Upper lobe of right lung (tissue), 1 donor: Measurements from ENCODE around the gene NME3. TPM values are rescaled to one million over a fixed set of nuclear protein-coding genes. Genes with fewer than 3 reads are reported as not detected.

ENCODE experiments used
- ATAC-seq: fragments of 200-7000 bp; cut with Tn5 transposase; one replicate; pipeline ENCODE4 v1.9.1; 2020; ENCODE audit warnings: mild to moderate bottlenecking, moderate library complexity
- DNase-seq: peaks from one replicate; pipeline ENCODE4 v3.0.0-alpha.2; 2020
- H3K27ac ChIP-seq: fragments of 200-600 bp; one replicate; pipeline ENCODE4 v1.8.0; 2022
- H3K27me3 ChIP-seq: fragments of 200-600 bp; one replicate; pipeline ENCODE4 v1.8.0; 2022; ENCODE audit warnings: mild to moderate bottlenecking
- H3K36me3 ChIP-seq: fragments of 200-600 bp; one replicate; pipeline ENCODE4 v1.8.0; 2022
- H3K4me1 ChIP-seq: fragments of 200-600 bp; one replicate; pipeline ENCODE4 v1.8.0; 2022
- H3K4me3 ChIP-seq: fragments of 200-600 bp; one replicate; pipeline ENCODE4 v1.8.0; 2022; ENCODE audit warnings: mild to moderate bottlenecking
- H3K9me3 ChIP-seq: fragments of 200-600 bp; one replicate; pipeline ENCODE4 v1.8.0; 2022
- CTCF ChIP-seq: fragments of 200-600 bp; IDR thresholded peaks from one replicate; pipeline ENCODE4 v1.8.0; 2022; ENCODE audit warnings: antibody characterized with exemption
- intact Hi-C: fragments of 100-400 bp; cut with DNase I; formaldehyde crosslinking; loops from one replicate; pipeline ENCODE4 v1.11.0; 2022
- total RNA-seq: library from RNA; stranded (reverse); fragmentation: NEBNext Ultra II Directional; extraction: Animal tissue kit (Norgen Biotek cat#: 25700); gene quantifications from one replicate; pipeline ENCODE4 v1.2.1, GENCODE V29; 2021
- donor health status: DM: no; HTN: yes; CAD: no; lungs with severe emphysema.

NME3 gene
- total RNA-seq, 1 donor from 2014 or later, result 67.2 TPM

GRCh38 chr16:1777375-1778199 lies 6.2 kb upstream of the NME3 start:
- H3K4me1 ChIP-seq, result peaks cover 22% of the 10 kb centered on the region
- H3K27ac ChIP-seq, result no peak overlapping the region
- no peaks in the 10 kb centered on the region for H3K9me3 ChIP-seq
- ATAC-seq (no peak), DNase-seq (no peak)
- H3K36me3 ChIP-seq, result peaks cover 32% of the 10 kb centered on the region
- no peak for TF ChIP-seq CTCF
- intact Hi-C loops, result no loop called here
- no peak overlapping the region for H3K4me3 ChIP-seq
- H3K27me3 ChIP-seq, result no peaks in the 10 kb centered on the region

- TF ChIP-seq CTCF, result no peak
- Histone ChIP-seq H3K4me1 (peaks cover 25% of the 10 kb centered on the region), H3K9me3 (no peaks in the 10 kb centered on the region), H3K27ac (no peak overlapping the region), H3K27me3 (no peaks in the 10 kb centered on the region), H3K36me3 (peaks cover 32% of the 10 kb centered on the region), H3K4me3 (no peak overlapping the region)
- DNase-seq (no peak), ATAC-seq (no peak)
- intact Hi-C loops, result no loop called here
Observed at GRCh38 chr16:1776991-1777374, 5.6 kb upstream of the NME3 start.

- ATAC-seq (no peak), DNase-seq (no peak)
- Histone ChIP-seq H3K4me1 (peaks cover 28% of the 10 kb centered on the region), H3K4me3 (no peak overlapping the region), H3K27me3 (no peaks in the 10 kb centered on the region), H3K9me3 (no peaks in the 10 kb centered on the region), H3K36me3 (peaks cover 32% of the 10 kb centered on the region), H3K27ac (no peak overlapping the region)
- TF ChIP-seq CTCF, result no peak
- intact Hi-C loops, result no loop called here
Observed at GRCh38 chr16:1776672-1776955, 5.3 kb upstream of the NME3 start.

GRCh38 chr16:1775846-1776671 lies 4.7 kb upstream of the NME3 start:
- H3K27ac ChIP-seq, result no peak overlapping the region
- H3K27me3 ChIP-seq, result no peaks in the 10 kb centered on the region
- no peak for TF ChIP-seq CTCF
- ATAC-seq (no peak), DNase-seq (no peak)
- intact Hi-C loops, result no loop called here
- H3K9me3 ChIP-seq, result no peaks in the 10 kb centered on the region
- H3K36me3 ChIP-seq, result peaks cover 32% of the 10 kb centered on the region
- no peak overlapping the region for H3K4me3 ChIP-seq
- H3K4me1 ChIP-seq, result peaks cover 22% of the 10 kb centered on the region

GRCh38 chr16:1775006-1775845 lies 3.9 kb upstream of the NME3 start:
- H3K4me3 ChIP-seq, result no peak overlapping the region
- TF ChIP-seq CTCF, result no peak
- H3K27ac ChIP-seq, result no peak overlapping the region
- H3K9me3 ChIP-seq, result no peaks in the 10 kb centered on the region
- DNase-seq (no peak), ATAC-seq (no peak)
- H3K4me1 ChIP-seq, result peaks cover 25% of the 10 kb centered on the region
- H3K36me3 ChIP-seq, result peaks cover 31% of the 10 kb centered on the region
- intact Hi-C loops, result no loop called here
- no peaks in the 10 kb centered on the region for H3K27me3 ChIP-seq
